Activated naive CD4-positive, alpha-beta T cell treated with anti-CD3 and anti-CD28 coated beads, Interleukin-2, amount 50 U/mL, for 24 hours (primary cell): ENCODE measurements around the gene TMEM117.

ENCODE experiments used
- H3K27ac Mint-ChIP-seq: one replicate; pipeline ENCODE4 v1.8.0; 2021; ENCODE audit warnings: mild to moderate bottlenecking, mixed read lengths
- H3K27me3 Mint-ChIP-seq: one replicate; pipeline ENCODE4 v1.8.0; 2021; ENCODE audit warnings: mixed read lengths
- H3K36me3 Mint-ChIP-seq: one replicate; pipeline ENCODE4 v1.8.0; 2021; ENCODE audit warnings: mixed read lengths
- H3K4me1 Mint-ChIP-seq: one replicate; pipeline ENCODE4 v1.8.0; 2021; ENCODE audit warnings: mixed read lengths
- H3K4me3 Mint-ChIP-seq: one replicate; pipeline ENCODE4 v1.8.0; 2021; ENCODE audit warnings: mild to moderate bottlenecking, mixed read lengths
- H3K9me3 Mint-ChIP-seq: one replicate; pipeline ENCODE4 v1.8.0; 2021; ENCODE audit warnings: mixed read lengths

The TMEM117 gene

GRCh38 chr12:43891856-43892574, 56.1 kb downstream of the TMEM117 start:
- Mint-ChIP-seq H3K4me1 (no peaks in the 10 kb centered on the region), H3K27me3 (no peaks in the 10 kb centered on the region), H3K9me3 (no peaks in the 10 kb centered on the region), H3K36me3 (peaks cover 13% of the 10 kb centered on the region), H3K4me3 (no peak overlapping the region), H3K27ac (no peak overlapping the region)

GRCh38 chr12:43893670-43894069, 57.8 kb downstream of the TMEM117 start:
- H3K9me3 Mint-ChIP-seq = no peaks in the 10 kb centered on the region
- H3K4me3 Mint-ChIP-seq = no peak overlapping the region
- no peaks in the 10 kb centered on the region for H3K27me3 Mint-ChIP-seq
- H3K36me3 Mint-ChIP-seq = peaks cover 14% of the 10 kb centered on the region
- H3K27ac Mint-ChIP-seq = no peak overlapping the region
- H3K4me1 Mint-ChIP-seq = no peaks in the 10 kb centered on the region

GRCh38 chr12:43895580-43896206, 59.8 kb downstream of the TMEM117 start:
- Mint-ChIP-seq H3K9me3 (no peaks in the 10 kb centered on the region), H3K36me3 (peaks cover 14% of the 10 kb centered on the region), H3K4me1 (no peaks in the 10 kb centered on the region), H3K4me3 (no peak overlapping the region), H3K27me3 (no peaks in the 10 kb centered on the region), H3K27ac (no peak overlapping the region)

- peaks cover 14% of the 10 kb centered on the region for H3K36me3 Mint-ChIP-seq
- no peak overlapping the region for H3K4me3 Mint-ChIP-seq
- H3K9me3 Mint-ChIP-seq = no peaks in the 10 kb centered on the region
- H3K27ac Mint-ChIP-seq = no peak overlapping the region
- no peaks in the 10 kb centered on the region for H3K4me1 Mint-ChIP-seq
- no peaks in the 10 kb centered on the region for H3K27me3 Mint-ChIP-seq
Measured at GRCh38 chr12:43896496-43896895, 60.6 kb downstream of the TMEM117 start.

- Mint-ChIP-seq H3K36me3 (peaks cover 4% of the 10 kb centered on the region), H3K9me3 (no peaks in the 10 kb centered on the region), H3K27ac (no peak overlapping the region), H3K27me3 (no peaks in the 10 kb centered on the region), H3K4me3 (no peak overlapping the region), H3K4me1 (no peaks in the 10 kb centered on the region)
Measured at GRCh38 chr12:43898474-43898873, 62.6 kb downstream of the TMEM117 start.

GRCh38 chr12:43899574-43899973, 63.7 kb downstream of the TMEM117 start:
- Mint-ChIP-seq H3K4me1 (no peaks in the 10 kb centered on the region), H3K4me3 (no peak overlapping the region), H3K27me3 (no peaks in the 10 kb centered on the region), H3K9me3 (no peaks in the 10 kb centered on the region), H3K27ac (no peak overlapping the region), H3K36me3 (peaks cover 2% of the 10 kb centered on the region)

GRCh38 chr12:43903686-43904085, 67.8 kb downstream of the TMEM117 start:
- Mint-ChIP-seq H3K4me1 (no peaks in the 10 kb centered on the region), H3K4me3 (no peak overlapping the region), H3K27ac (no peak overlapping the region), H3K9me3 (no peaks in the 10 kb centered on the region), H3K36me3 (no peaks in the 10 kb centered on the region), H3K27me3 (no peaks in the 10 kb centered on the region)

GRCh38 chr12:43912859-43913258, 77.0 kb downstream of the TMEM117 start:
- no peaks in the 10 kb centered on the region for H3K4me1 Mint-ChIP-seq
- no peak overlapping the region for H3K27ac Mint-ChIP-seq
- no peaks in the 10 kb centered on the region for H3K9me3 Mint-ChIP-seq
- no peaks in the 10 kb centered on the region for H3K36me3 Mint-ChIP-seq
- no peaks in the 10 kb centered on the region for H3K27me3 Mint-ChIP-seq
- no peak overlapping the region for H3K4me3 Mint-ChIP-seq

GRCh38 chr12:43914391-43914790, 78.5 kb downstream of the TMEM117 start:
- Mint-ChIP-seq H3K36me3 (no peaks in the 10 kb centered on the region), H3K4me3 (no peak overlapping the region), H3K27me3 (no peaks in the 10 kb centered on the region), H3K27ac (no peak overlapping the region), H3K4me1 (no peaks in the 10 kb centered on the region), H3K9me3 (no peaks in the 10 kb centered on the region)

GRCh38 chr12:43914923-43915468, 79.1 kb downstream of the TMEM117 start:
- no peaks in the 10 kb centered on the region for H3K36me3 Mint-ChIP-seq
- H3K4me1 Mint-ChIP-seq = no peaks in the 10 kb centered on the region
- H3K4me3 Mint-ChIP-seq = no peak overlapping the region
- H3K27me3 Mint-ChIP-seq = no peaks in the 10 kb centered on the region
- no peaks in the 10 kb centered on the region for H3K9me3 Mint-ChIP-seq
- H3K27ac Mint-ChIP-seq = no peak overlapping the region

GRCh38 chr12:43917896-43918295, 82.0 kb downstream of the TMEM117 start:
- Mint-ChIP-seq H3K36me3 (peaks cover 4% of the 10 kb centered on the region), H3K27ac (no peak overlapping the region)

GRCh38 chr12:43921666-43922337, 85.9 kb downstream of the TMEM117 start:
- no peak overlapping the region for H3K4me3 Mint-ChIP-seq
- H3K36me3 Mint-ChIP-seq = peaks cover 11% of the 10 kb centered on the region
- H3K27me3 Mint-ChIP-seq = no peaks in the 10 kb centered on the region
- no peaks in the 10 kb centered on the region for H3K9me3 Mint-ChIP-seq
- no peak overlapping the region for H3K27ac Mint-ChIP-seq
- no peaks in the 10 kb centered on the region for H3K4me1 Mint-ChIP-seq

More at GRCh38 chr12:43917896-43918295, 82.0 kb downstream of the TMEM117 start:
- no peaks in the 10 kb centered on the region for H3K27me3 Mint-ChIP-seq
- no peak overlapping the region for H3K4me3 Mint-ChIP-seq
- no peaks in the 10 kb centered on the region for H3K9me3 Mint-ChIP-seq
- H3K4me1 Mint-ChIP-seq = no peaks in the 10 kb centered on the region

GRCh38 chr12:43930032-43930431, 94.2 kb downstream of the TMEM117 start:
- peaks cover 20% of the 10 kb centered on the region for H3K36me3 Mint-ChIP-seq
- no peaks in the 10 kb centered on the region for H3K9me3 Mint-ChIP-seq
- no peak overlapping the region for H3K4me3 Mint-ChIP-seq
- H3K27me3 Mint-ChIP-seq = no peaks in the 10 kb centered on the region
- H3K27ac Mint-ChIP-seq = no peak overlapping the region
- H3K4me1 Mint-ChIP-seq = no peaks in the 10 kb centered on the region

- no peaks in the 10 kb centered on the region for H3K9me3 Mint-ChIP-seq
- H3K36me3 Mint-ChIP-seq = peaks cover 18% of the 10 kb centered on the region
- no peak overlapping the region for H3K4me3 Mint-ChIP-seq
- H3K4me1 Mint-ChIP-seq = no peaks in the 10 kb centered on the region
- no peak overlapping the region for H3K27ac Mint-ChIP-seq
- H3K27me3 Mint-ChIP-seq = no peaks in the 10 kb centered on the region
Measured at GRCh38 chr12:43931187-43931586, 95.3 kb downstream of the TMEM117 start.

- no peak overlapping the region for H3K27ac Mint-ChIP-seq
- peaks cover 11% of the 10 kb centered on the region for H3K36me3 Mint-ChIP-seq
- no peaks in the 10 kb centered on the region for H3K9me3 Mint-ChIP-seq
- no peaks in the 10 kb centered on the region for H3K27me3 Mint-ChIP-seq
- no peak overlapping the region for H3K4me3 Mint-ChIP-seq
- no peaks in the 10 kb centered on the region for H3K4me1 Mint-ChIP-seq
Measured at GRCh38 chr12:43935581-43935980, 99.7 kb downstream of the TMEM117 start.

- Mint-ChIP-seq H3K36me3 (peaks cover 3% of the 10 kb centered on the region), H3K4me3 (no peak overlapping the region), H3K4me1 (no peaks in the 10 kb centered on the region), H3K27me3 (no peaks in the 10 kb centered on the region), H3K9me3 (no peaks in the 10 kb centered on the region), H3K27ac (no peak overlapping the region)
Measured at GRCh38 chr12:43937947-43938346, 102.1 kb downstream of the TMEM117 start.
